Measurements from ENCODE around the gene ATP11B. TPM values are rescaled to one million over a fixed set of nuclear protein-coding genes. Genes with fewer than 3 reads are reported as not detected.

The ATP11B gene
- total RNA-seq, 2 experiments from 2014 or later = 139 to 143 TPM

DNA sequence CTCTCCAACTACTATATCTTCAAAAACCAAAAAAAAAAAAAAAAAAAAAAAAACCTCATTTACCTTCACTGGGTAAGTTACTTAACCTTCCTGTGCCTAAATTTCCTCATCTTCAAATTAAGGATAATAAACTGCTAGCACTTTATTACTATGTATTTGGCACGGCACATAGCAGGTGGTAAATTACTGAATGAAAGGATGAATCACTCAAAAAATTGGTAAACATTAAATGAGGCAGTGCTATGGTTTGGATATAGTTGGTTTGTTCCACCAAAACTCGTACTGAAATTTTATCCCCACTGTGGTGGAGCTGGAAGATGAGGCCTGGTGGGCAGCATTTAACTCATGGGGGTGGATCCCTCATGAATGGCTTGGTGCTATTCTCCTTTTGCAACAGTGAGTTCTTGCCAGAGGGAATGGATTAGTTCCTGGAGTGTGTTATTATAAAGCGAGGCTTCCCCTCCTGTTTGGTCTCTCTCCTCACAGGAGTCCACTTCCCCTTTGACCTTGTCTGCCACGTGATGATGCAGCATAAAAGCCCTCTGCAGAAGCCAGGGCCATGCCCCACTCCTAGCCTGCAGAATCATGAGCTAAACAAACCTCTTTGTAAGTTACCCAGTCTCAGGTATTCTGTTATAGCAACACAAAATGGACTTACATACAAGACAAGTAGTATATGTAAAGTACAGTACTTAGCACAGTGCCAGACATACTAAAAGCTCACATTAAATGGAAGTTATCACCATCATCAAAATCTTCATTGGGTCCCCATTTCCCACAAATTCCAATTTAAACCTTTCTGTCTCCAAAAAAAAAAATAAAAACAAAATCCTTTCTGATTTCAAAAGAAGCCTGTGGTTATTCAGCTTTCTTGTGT lies 166.4 kb downstream of the ATP11B start:
- ChIA-PET POLR2A (interaction anchor here (0.6 kb wide), 1 partner anchor 147 kb away, joined by 3 read pairs; no protein-coding TSS in a partner anchor), CTCF (no interaction called here)
- no peak for ATAC-seq (ENCODE audit: poor library complexity)
- Mint-ChIP-seq H3K4me3 (no peak overlapping the region), H3K4me1 (ENCODE audit: low read depth) (peaks cover 17% of the 10 kb centered on the region), H3K9me3 (no peaks in the 10 kb centered on the region), H3K27ac (no peak overlapping the region), H3K36me3 (ENCODE audit: low read depth) (peaks cover 79% of the 10 kb centered on the region), H3K27me3 (no peaks in the 10 kb centered on the region)
- intact Hi-C loops (cut with DNase I, micrococcal nuclease) = no loop called here
- no peak overlapping the region for H3K4me3 ChIP-seq (ENCODE audit: low read length)
- no peak for TF ChIP-seq CTCF (IDR thresholded peaks at IDR 0.05)
- no peaks in the 10 kb centered on the region for H3K9me3 ChIP-seq (ENCODE audit: control insufficient read depth in 1 of 2, insufficient read depth in 1 of 2, low read length in 2 of 2)
- DNase-seq = no peak
- H3K36me3 ChIP-seq (ENCODE audit: insufficient read depth, low read length) = peaks cover 15% of the 10 kb centered on the region
- no peaks in the 10 kb centered on the region for H3K27me3 ChIP-seq (ENCODE audit: control insufficient read depth in 1 of 2, insufficient read depth in 2 of 2, low read length in 2 of 2)
- no peak overlapping the region for H3K27ac ChIP-seq (ENCODE audit: low read depth in 1 of 2, low read length in 2 of 2)
- H3K4me1 ChIP-seq (ENCODE audit: insufficient read depth, low read length) = no peaks in the 10 kb centered on the region

GRCh38 chr3:182962166-182962565 lies 168.9 kb downstream of the ATP11B start:
- DNase-seq = no peak
- H3K4me1 Mint-ChIP-seq (ENCODE audit: low read depth) = peaks cover 36% of the 10 kb centered on the region
- no peaks in the 10 kb centered on the region for H3K27me3 Mint-ChIP-seq
- H3K36me3 Mint-ChIP-seq (ENCODE audit: low read depth) = peaks cover 73% of the 10 kb centered on the region
- intact Hi-C loops (cut with DNase I, micrococcal nuclease) = no loop called here
- H3K4me3 ChIP-seq (ENCODE audit: low read length) = no peak overlapping the region
- no peak for ATAC-seq (ENCODE audit: poor library complexity)
- H3K4me3 Mint-ChIP-seq = no peak overlapping the region
- no peak overlapping the region for H3K27ac Mint-ChIP-seq
- H3K27ac ChIP-seq (ENCODE audit: low read depth in 1 of 2, low read length in 2 of 2) = no peak overlapping the region
- no peak for TF ChIP-seq CTCF (IDR thresholded peaks at IDR 0.05)
- POLR2A ChIA-PET = no interaction called here
- H3K9me3 ChIP-seq (ENCODE audit: control insufficient read depth in 1 of 2, insufficient read depth in 1 of 2, low read length in 2 of 2) = no peaks in the 10 kb centered on the region
- no peaks in the 10 kb centered on the region for H3K27me3 ChIP-seq (ENCODE audit: control insufficient read depth in 1 of 2, insufficient read depth in 2 of 2, low read length in 2 of 2)
- H3K4me1 ChIP-seq (ENCODE audit: insufficient read depth, low read length) = peaks cover 10% of the 10 kb centered on the region
- H3K9me3 Mint-ChIP-seq = no peaks in the 10 kb centered on the region
- H3K36me3 ChIP-seq (ENCODE audit: insufficient read depth, low read length) = peaks cover 15% of the 10 kb centered on the region
- CTCF ChIA-PET = no interaction called here

DNA sequence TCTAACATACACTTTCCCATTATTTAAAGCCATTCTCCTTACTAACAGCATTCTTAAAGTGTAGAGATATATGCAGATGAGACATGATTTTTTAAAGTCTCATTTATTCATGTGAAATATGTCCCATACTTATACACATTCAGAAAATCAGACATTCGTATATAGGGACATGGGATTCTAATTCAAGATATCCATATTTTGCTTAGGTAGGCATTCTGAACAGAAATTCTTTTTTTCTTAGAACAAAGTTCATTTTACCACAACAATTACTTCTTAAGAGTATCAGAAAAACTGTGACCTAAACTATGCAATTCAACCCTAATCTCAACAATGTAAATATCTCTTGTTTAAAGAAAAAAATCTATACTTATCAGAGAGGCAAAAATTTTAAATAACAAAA lies 170.9 kb downstream of the ATP11B start:
- Mint-ChIP-seq H3K9me3 (no peaks in the 10 kb centered on the region), H3K4me3 (no peak overlapping the region), H3K27me3 (no peaks in the 10 kb centered on the region), H3K36me3 (ENCODE audit: low read depth) (peaks cover 55% of the 10 kb centered on the region), H3K4me1 (ENCODE audit: low read depth) (peaks cover 55% of the 10 kb centered on the region), H3K27ac (no peak overlapping the region)
- Histone ChIP-seq H3K27ac (ENCODE audit: low read depth in 1 of 2, low read length in 2 of 2) (no peak overlapping the region), H3K27me3 (ENCODE audit: control insufficient read depth in 1 of 2, insufficient read depth in 2 of 2, low read length in 2 of 2) (no peaks in the 10 kb centered on the region), H3K36me3 (ENCODE audit: insufficient read depth, low read length) (peaks cover 12% of the 10 kb centered on the region), H3K9me3 (ENCODE audit: control insufficient read depth in 1 of 2, insufficient read depth in 1 of 2, low read length in 2 of 2) (peaks cover 0 to 3% of the 10 kb centered on the region in 2 experiments), H3K4me1 (ENCODE audit: insufficient read depth, low read length) (peaks cover 14% of the 10 kb centered on the region), H3K4me3 (ENCODE audit: low read length) (no peak overlapping the region)
- no peak for ATAC-seq (ENCODE audit: poor library complexity)
- ChIA-PET POLR2A (no interaction called here), CTCF (no interaction called here)
- intact Hi-C loops (cut with DNase I, micrococcal nuclease) = no loop called here
- TF ChIP-seq CTCF (IDR thresholded peaks at IDR 0.05) = no peak
- no peak for DNase-seq
